Ishikawa (cell line): ENCODE measurements around the gene MYO16.

Experiments
- CEBPB ChIP-seq: IDR thresholded peaks from 2 replicates; pipeline ENCODE4 v1.6.1; 2012
- CREB1 ChIP-seq: IDR thresholded peaks from 2 replicates; pipeline ENCODE4 v1.6.1; 2012; ENCODE audit warnings: low read depth
- EGR1 ChIP-seq: IDR thresholded peaks from 2 replicates; pipeline ENCODE4 v1.6.1; 2012
- EP300 ChIP-seq: IDR thresholded peaks from 2 replicates; pipeline ENCODE4 v1.6.1; 2012; ENCODE audit warnings: borderline replicate concordance
- FOXM1 ChIP-seq: IDR thresholded peaks from 2 replicates; pipeline ENCODE4 v1.6.1; 2012; ENCODE audit warnings: low read depth, borderline replicate concordance
- NFIC ChIP-seq: IDR thresholded peaks from 2 replicates; pipeline ENCODE4 v1.6.1; 2012
- RAD21 ChIP-seq: IDR thresholded peaks from 2 replicates; pipeline ENCODE4 v1.6.1; 2012; ENCODE audit warnings: low read depth
- REST ChIP-seq: IDR thresholded peaks from 2 replicates; pipeline ENCODE4 v1.6.1; 2012; ENCODE audit warnings: low read depth, mild to moderate bottlenecking
- TAF1 ChIP-seq: IDR thresholded peaks from 2 replicates; pipeline ENCODE4 v1.6.1; 2012; ENCODE audit warnings: low read depth, mild to moderate bottlenecking
- TCF12 ChIP-seq: IDR thresholded peaks from 2 replicates; pipeline ENCODE4 v1.6.1; 2012; ENCODE audit warnings: low read depth
- TEAD4 ChIP-seq: IDR thresholded peaks from 2 replicates; pipeline ENCODE4 v1.6.1; 2012
- USF1 ChIP-seq: IDR thresholded peaks from 2 replicates; pipeline ENCODE4 v1.6.1; 2012
- YY1 ChIP-seq: IDR thresholded peaks from 2 replicates; pipeline ENCODE4 v1.6.1; 2012; ENCODE audit warnings: low read depth
- ZBTB7A ChIP-seq: IDR thresholded peaks from 2 replicates; pipeline ENCODE4 v1.6.1; 2012; ENCODE audit warnings: low read depth
- TF ChIP-seq, protein P1 (sequence below): IDR thresholded peaks from 2 replicates; pipeline ENCODE4 v1.6.1; 2012

Gene MYO16

GRCh38 chr13:108595436-108596274 lies 33.8 kb upstream of the MYO16 start:
- TF ChIP-seq, protein P1, sequence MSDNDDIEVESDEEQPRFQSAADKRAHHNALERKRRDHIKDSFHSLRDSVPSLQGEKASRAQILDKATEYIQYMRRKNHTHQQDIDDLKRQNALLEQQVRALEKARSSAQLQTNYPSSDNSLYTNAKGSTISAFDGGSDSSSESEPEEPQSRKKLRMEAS: no peak
- TF ChIP-seq CEBPB: no peak
- TF ChIP-seq YY1: no peak
- TF ChIP-seq TAF1: no peak
- no peak for TF ChIP-seq EGR1
- no peak for TF ChIP-seq TCF12
- no peak for TF ChIP-seq ZBTB7A
- TF ChIP-seq TEAD4: no peak
- TF ChIP-seq EP300: no peak
- no peak for TF ChIP-seq USF1
- no peak for TF ChIP-seq REST
- TF ChIP-seq FOXM1: no peak
- no peak for TF ChIP-seq NFIC
- no peak for TF ChIP-seq CREB1
- no peak for TF ChIP-seq RAD21

DNA sequence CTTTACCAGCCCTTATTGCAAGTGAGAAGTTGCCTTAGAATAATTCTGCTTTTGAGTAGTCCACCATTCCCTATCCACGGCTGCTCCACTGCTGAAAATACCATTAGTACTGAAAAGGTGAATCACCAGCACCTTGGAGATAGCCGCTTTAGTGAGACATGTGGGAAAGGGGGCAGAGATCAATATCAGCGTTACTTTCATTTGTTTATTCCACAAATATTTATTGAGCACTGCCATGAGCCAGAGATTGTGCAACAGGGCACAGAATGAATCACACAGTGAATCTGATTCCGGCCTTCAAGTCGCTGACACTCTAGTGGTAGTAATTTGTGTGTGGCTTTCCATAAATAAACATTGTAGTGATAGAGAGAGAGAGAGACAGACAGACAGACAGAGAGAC lies 31.5 kb upstream of the MYO16 start:
- no peak for TF ChIP-seq CEBPB
- no peak for TF ChIP-seq RAD21
- no peak for TF ChIP-seq TAF1
- no peak for TF ChIP-seq CREB1
- TF ChIP-seq, protein P1: no peak
- TF ChIP-seq TEAD4: no peak
- TF ChIP-seq REST: no peak
- TF ChIP-seq FOXM1: no peak
- TF ChIP-seq TCF12: no peak
- no peak for TF ChIP-seq EGR1
- no peak for TF ChIP-seq EP300
- TF ChIP-seq YY1: no peak

- no peak for TF ChIP-seq TEAD4
- TF ChIP-seq EGR1: no peak
- TF ChIP-seq CEBPB: no peak
- TF ChIP-seq YY1: no peak
- TF ChIP-seq TCF12: no peak
- no peak for TF ChIP-seq EP300
- no peak for TF ChIP-seq USF1
- TF ChIP-seq, protein P1: no peak
- TF ChIP-seq FOXM1: no peak
- TF ChIP-seq ZBTB7A: no peak
- TF ChIP-seq TAF1: no peak
- TF ChIP-seq NFIC: no peak
- TF ChIP-seq CREB1: no peak
- no peak for TF ChIP-seq REST
- TF ChIP-seq RAD21: no peak
Measured at GRCh38 chr13:108606424-108606823, 23.0 kb upstream of the MYO16 start.

DNA sequence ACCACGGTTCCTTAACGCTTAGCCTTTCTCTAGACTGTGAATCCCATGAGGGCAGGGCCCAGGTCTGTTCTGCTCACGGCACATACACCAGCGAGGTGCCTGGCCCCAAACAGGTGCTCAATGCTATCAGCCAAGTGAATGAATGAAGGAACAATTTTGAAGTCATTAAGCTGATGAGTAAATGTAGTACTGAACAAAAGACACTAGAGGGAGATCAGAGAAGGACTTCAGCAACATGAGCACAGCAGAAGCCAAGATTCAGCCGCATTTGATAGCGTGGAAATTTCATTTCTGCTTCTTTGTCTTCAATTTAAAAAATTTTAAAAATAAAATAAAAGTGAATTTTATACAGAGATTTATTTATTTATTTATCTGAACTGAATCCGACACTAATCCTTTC lies 20.1 kb upstream of the MYO16 start:
- TF ChIP-seq RAD21 (peak; percentile 32; the same call in 1 of the 2 replicates), CEBPB (no peak)
